ENCODE data around the gene ZNHIT6.

GRCh38 chr1:85626818-85627217, 81.4 kb downstream of the ZNHIT6 start:
- TF ChIP-seq ZBTB7A (tag by site-specific recombination; IDR thresholded peaks at IDR 0.05; ENCODE audit: low read depth) (no peak), ZBTB20 (tag by site-specific recombination; IDR thresholded peaks at IDR 0.05) (no peak), ZBTB17 (tag by site-specific recombination; IDR thresholded peaks at IDR 0.05) (no peak), ZNF391 (tag by site-specific recombination; IDR thresholded peaks at IDR 0.05; ENCODE audit: borderline replicate concordance, low read depth) (no peak), CTCF (tag by site-specific recombination; IDR thresholded peaks at IDR 0.05) (no peak), IKZF3 (tag by site-specific recombination; IDR thresholded peaks at IDR 0.05) (no peak), ZNF677 (tag by site-specific recombination; IDR thresholded peaks at IDR 0.05) (no peak), ZNF621 (tag by site-specific recombination; IDR thresholded peaks at IDR 0.05) (no peak), ZBTB11 (tag by site-specific recombination; conservative IDR thresholded peaks at IDR 0.05; ENCODE audit: low read depth) (no peak), ZSCAN5A (tag by site-specific recombination; IDR thresholded peaks at IDR 0.05) (no peak)
